Memory B cell (primary cell): ENCODE results near the gene TMEM229A.
"Not testable (repeated sequence)": the region's sequence is repeated elsewhere in the genome, so short reads cannot be mapped to it uniquely, and the experiment has no call there.

Experiments
- ATAC-seq: fragments of 150-1000 bp; cut with Tn5 transposase; 2 replicates; pipeline ENCODE4 v1.10.0; 2021; ENCODE audit warnings: low read depth, mild to moderate bottlenecking, moderate library complexity
- DNase-seq, 2 donors: peaks; one replicate each; pipeline ENCODE4 v3.0.0; 2022; ENCODE audit warnings: low spot score in 2 of 2
- H3K27ac Mint-ChIP-seq: one replicate; pipeline ENCODE4 v1.8.0; 2022; ENCODE audit warnings: mild to moderate bottlenecking, moderate library complexity, mixed read lengths
- H3K27me3 Mint-ChIP-seq: one replicate; pipeline ENCODE4 v1.8.0; 2022; ENCODE audit warnings: mixed read lengths
- H3K36me3 Mint-ChIP-seq: one replicate; pipeline ENCODE4 v1.8.0; 2022; ENCODE audit warnings: mild to moderate bottlenecking, mixed read lengths
- H3K4me1 Mint-ChIP-seq: one replicate; pipeline ENCODE4 v1.8.0; 2022; ENCODE audit warnings: mixed read lengths
- H3K4me3 Mint-ChIP-seq: one replicate; pipeline ENCODE4 v1.8.0; 2022; ENCODE audit warnings: mild to moderate bottlenecking, moderate library complexity, mixed read lengths
- H3K9me3 Mint-ChIP-seq: one replicate; pipeline ENCODE4 v1.8.0; 2022; ENCODE audit warnings: mixed read lengths

Gene TMEM229A

DNA sequence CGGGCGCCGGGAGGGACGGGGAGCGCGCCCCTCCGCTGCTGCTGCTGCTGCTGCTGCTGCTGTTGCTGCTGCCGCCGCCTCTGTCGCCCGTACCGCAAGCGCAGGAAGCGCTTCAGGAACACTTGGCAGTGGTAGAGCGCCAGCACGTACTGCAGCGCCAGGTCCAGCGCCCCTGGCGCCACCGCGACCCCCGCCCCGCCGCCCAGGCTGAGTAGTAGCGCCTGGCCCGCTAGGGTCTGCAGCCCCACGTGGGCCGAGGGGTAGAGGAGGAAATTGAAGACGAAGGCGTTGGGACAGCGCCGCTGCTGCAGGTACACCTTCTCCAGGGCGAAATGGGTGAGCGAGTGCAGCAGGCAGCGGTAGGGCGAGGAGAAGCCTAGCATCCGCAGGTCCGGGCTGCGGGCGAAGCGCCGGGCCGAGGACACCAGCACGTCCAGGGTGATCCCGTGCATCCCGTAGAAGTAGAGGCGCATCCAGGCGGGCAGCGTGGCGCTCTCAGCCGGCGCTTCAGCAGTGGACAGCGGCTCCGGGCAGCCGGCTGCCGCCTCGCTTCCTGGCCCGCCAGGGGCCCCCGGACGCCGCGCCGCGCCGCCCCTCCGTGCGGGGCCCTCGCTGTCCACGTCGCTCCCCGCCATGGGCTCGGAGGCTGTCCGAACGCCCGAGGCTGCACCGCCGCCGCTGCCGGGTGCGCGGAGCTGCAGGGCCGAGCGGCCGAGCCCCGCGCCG, at the start of gene TMEM229A:
TMEM229A (minus strand) TSS at position 699 of the 726 bp plus-strand sequence; CDS start at position 635, 64 bp downstream.
- Mint-ChIP-seq H3K36me3 (no peaks in the 10 kb centered on the region), H3K9me3 (peaks cover 3% of the 10 kb centered on the region), H3K27ac (no peak within 1 kb of the TSS), H3K4me3 (peak within 1 kb of the TSS; percentile 37), H3K4me1 (peaks cover 4% of the 10 kb centered on the region), H3K27me3 (peaks cover 21% of the 10 kb centered on the region)
- DNase-seq: no peak
- no peak for ATAC-seq

DNA sequence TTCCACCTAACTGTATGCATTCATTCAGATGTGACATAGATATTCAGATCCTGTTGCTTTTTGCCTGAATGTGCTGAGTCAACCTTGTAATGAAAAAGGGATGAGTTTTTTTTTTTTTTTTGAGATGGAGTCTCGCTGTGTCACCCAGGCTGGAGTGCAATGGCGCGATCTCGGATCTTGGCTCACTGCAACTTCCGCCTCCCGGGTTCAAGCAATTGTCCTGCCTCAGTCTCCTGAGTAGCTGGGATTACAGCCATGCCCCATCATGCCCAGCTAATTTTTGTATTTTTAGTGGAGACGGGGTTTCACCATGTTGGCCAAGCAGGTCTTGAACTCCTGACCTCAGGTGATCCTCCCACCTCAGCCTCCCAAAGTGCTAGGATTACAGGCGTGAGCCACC, 49.4 kb upstream of the TMEM229A start:
- not testable (repeated sequence) for H3K4me1 Mint-ChIP-seq, H3K27ac Mint-ChIP-seq, ATAC-seq, DNase-seq, H3K36me3 Mint-ChIP-seq, H3K9me3 Mint-ChIP-seq, H3K4me3 Mint-ChIP-seq, H3K27me3 Mint-ChIP-seq

DNA sequence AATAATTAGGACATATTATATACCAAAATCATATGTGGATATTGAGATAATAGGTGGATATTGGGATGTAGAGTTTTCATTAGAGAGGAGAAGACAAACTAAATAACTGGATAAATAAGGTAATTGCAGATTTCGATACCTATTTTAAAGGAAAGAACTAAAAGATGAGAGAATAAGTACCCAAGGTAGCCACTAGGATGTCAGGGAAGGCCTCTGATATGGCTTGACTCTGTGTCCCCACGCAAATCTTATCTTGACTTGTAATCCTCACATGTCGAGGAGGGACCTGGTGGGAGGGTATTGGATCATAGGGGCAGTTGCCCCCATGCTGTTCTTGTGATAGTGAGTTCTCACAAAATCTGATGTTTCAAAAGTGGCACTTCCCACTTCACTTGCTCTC, 44.7 kb upstream of the TMEM229A start:
- H3K27ac Mint-ChIP-seq: no peak overlapping the region
- ATAC-seq (no peak), DNase-seq (no peak)
- H3K9me3 Mint-ChIP-seq: no peaks in the 10 kb centered on the region
- no peak overlapping the region for H3K4me3 Mint-ChIP-seq
- H3K4me1 Mint-ChIP-seq: no peaks in the 10 kb centered on the region
- no peaks in the 10 kb centered on the region for H3K27me3 Mint-ChIP-seq
- no peaks in the 10 kb centered on the region for H3K36me3 Mint-ChIP-seq

DNA sequence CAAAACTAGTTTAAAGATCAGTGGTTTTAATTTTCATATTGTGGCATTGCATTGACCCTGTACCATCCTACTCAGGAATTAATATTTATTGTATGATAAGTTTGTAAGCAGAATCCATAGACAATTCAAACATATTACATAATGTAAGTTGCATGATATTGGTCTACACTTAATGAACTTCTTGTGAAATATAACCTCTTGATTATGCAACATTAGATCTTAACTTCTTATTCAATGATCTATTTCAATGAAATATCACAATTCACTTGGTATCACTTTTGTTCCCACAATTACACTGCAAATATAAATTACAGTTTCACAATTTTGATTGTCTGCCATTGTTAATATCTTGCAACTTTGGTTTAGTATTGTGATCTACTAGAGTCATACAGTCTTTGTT, 44.0 kb upstream of the TMEM229A start:
- Mint-ChIP-seq H3K27ac (no peak overlapping the region), H3K9me3 (no peaks in the 10 kb centered on the region), H3K4me3 (no peak overlapping the region), H3K27me3 (no peaks in the 10 kb centered on the region), H3K36me3 (no peaks in the 10 kb centered on the region), H3K4me1 (no peaks in the 10 kb centered on the region)
- DNase-seq (no peak), ATAC-seq (no peak)

GRCh38 chr7:124074007-124074406, 41.1 kb upstream of the TMEM229A start:
- DNase-seq: no peak
- Mint-ChIP-seq H3K36me3 (no peaks in the 10 kb centered on the region), H3K27me3 (no peaks in the 10 kb centered on the region), H3K4me1 (no peaks in the 10 kb centered on the region), H3K4me3 (no peak overlapping the region), H3K9me3 (no peaks in the 10 kb centered on the region), H3K27ac (no peak overlapping the region)
- no peak for ATAC-seq

DNA sequence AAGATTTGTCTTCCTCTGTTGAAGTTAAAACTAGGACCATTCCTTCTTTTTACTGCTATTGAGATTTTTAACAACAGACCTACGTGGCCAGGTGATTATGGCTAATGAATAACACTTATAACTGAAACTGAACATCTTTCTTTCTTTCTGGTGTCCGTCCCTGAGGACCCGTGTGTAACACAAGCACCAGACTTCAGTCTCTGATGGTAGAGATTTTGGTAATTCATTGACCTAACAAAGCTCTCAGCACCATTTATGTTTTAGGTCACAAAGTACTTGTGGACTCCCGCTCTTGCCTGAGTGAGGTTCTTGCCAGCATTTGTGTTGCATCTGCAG, 40.4 kb upstream of the TMEM229A start:
- Mint-ChIP-seq H3K9me3 (no peaks in the 10 kb centered on the region), H3K4me1 (no peaks in the 10 kb centered on the region), H3K4me3 (no peak overlapping the region), H3K27ac (no peak overlapping the region), H3K36me3 (no peaks in the 10 kb centered on the region), H3K27me3 (no peaks in the 10 kb centered on the region)
- no peak for ATAC-seq
- DNase-seq: no peak

DNA sequence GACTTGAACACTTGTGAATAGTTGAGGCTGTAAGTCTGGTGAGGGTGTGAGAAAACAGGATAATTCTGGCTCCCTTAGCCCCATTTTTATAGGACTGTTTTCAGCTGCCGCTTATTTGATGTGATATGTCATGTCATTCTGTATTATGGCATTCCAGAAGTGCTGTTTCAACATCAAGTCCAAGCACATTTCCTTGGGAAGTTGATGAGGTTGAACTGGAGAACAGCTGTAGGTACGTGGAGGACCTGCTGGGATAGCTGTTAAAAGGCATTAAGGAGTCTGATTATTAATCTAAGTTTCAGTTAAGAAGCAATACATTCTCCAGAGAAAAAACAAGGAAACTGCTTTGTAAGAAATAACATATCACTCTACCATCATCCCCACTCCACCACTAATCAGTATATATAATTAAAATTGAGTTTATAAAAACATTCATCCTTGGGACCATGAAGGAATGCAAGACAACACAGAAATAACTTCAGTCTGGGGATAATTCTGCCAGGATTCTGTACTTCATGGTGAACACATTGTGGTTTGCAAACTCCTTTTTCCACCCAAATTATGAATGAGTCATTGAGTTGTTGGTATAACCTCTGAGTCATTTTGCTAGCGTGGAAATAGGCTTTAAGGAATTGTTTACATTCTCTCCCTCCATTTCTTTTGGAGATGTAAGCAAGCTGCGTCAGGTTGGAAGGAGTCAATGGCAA, 39.9 kb upstream of the TMEM229A start:
- no peak overlapping the region for H3K27ac Mint-ChIP-seq
- H3K36me3 Mint-ChIP-seq: no peaks in the 10 kb centered on the region
- no peak overlapping the region for H3K4me3 Mint-ChIP-seq
- DNase-seq (no peak), ATAC-seq (no peak)
- no peaks in the 10 kb centered on the region for H3K4me1 Mint-ChIP-seq
- no peaks in the 10 kb centered on the region for H3K27me3 Mint-ChIP-seq
- H3K9me3 Mint-ChIP-seq: no peaks in the 10 kb centered on the region

GRCh38 chr7:124071843-124072242, 39.0 kb upstream of the TMEM229A start:
- ATAC-seq (no peak), DNase-seq (no peak)
- Mint-ChIP-seq H3K4me3 (no peak overlapping the region), H3K4me1 (no peaks in the 10 kb centered on the region), H3K27ac (no peak overlapping the region), H3K27me3 (no peaks in the 10 kb centered on the region), H3K9me3 (no peaks in the 10 kb centered on the region), H3K36me3 (no peaks in the 10 kb centered on the region)

GRCh38 chr7:124062171-124062570, 29.3 kb upstream of the TMEM229A start:
- Mint-ChIP-seq H3K36me3 (no peaks in the 10 kb centered on the region), H3K4me1 (no peaks in the 10 kb centered on the region), H3K4me3 (no peak overlapping the region), H3K27ac (no peak overlapping the region), H3K27me3 (no peaks in the 10 kb centered on the region), H3K9me3 (peaks cover 4% of the 10 kb centered on the region)
- ATAC-seq (no peak), DNase-seq (no peak)

- no peak overlapping the region for H3K4me3 Mint-ChIP-seq
- ATAC-seq: no peak
These were observed 27.7 kb upstream of the TMEM229A start for GRCh38 chr7:124060528-124060927.

GRCh38 chr7:124059375-124059774, 26.5 kb upstream of the TMEM229A start:
- H3K36me3 Mint-ChIP-seq: no peaks in the 10 kb centered on the region
- no peaks in the 10 kb centered on the region for H3K27me3 Mint-ChIP-seq
- ATAC-seq (no peak), DNase-seq (no peak)
- no peaks in the 10 kb centered on the region for H3K9me3 Mint-ChIP-seq
- H3K27ac Mint-ChIP-seq: no peak overlapping the region
- no peak overlapping the region for H3K4me3 Mint-ChIP-seq
- no peaks in the 10 kb centered on the region for H3K4me1 Mint-ChIP-seq

More at GRCh38 chr7:124060528-124060927, 27.7 kb upstream of the TMEM229A start:
- no peaks in the 10 kb centered on the region for H3K27me3 Mint-ChIP-seq
- H3K36me3 Mint-ChIP-seq: no peaks in the 10 kb centered on the region
- no peak for DNase-seq
- H3K27ac Mint-ChIP-seq: no peak overlapping the region
- peaks cover under 1% of the 10 kb centered on the region for H3K9me3 Mint-ChIP-seq
- H3K4me1 Mint-ChIP-seq: no peaks in the 10 kb centered on the region

DNA sequence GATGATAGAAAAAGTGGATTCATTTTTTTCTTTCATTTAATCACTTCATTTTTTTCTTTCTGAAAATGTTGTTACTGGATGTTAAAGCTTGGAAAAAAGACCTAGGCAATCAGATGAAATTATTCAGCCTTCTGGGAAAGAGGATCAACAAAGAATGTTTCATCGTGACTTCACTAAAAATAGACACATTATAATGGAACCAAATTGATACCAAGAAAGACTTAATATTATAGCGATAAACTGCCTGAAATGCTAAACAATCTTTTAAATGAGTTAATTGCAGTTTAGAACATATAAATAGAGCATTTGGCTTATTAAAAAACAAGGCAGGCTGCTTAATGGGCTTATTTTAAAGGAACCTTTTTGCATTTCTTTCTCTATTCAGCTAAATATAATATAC, 25.6 kb upstream of the TMEM229A start:
- H3K36me3 Mint-ChIP-seq: no peaks in the 10 kb centered on the region
- no peaks in the 10 kb centered on the region for H3K4me1 Mint-ChIP-seq
- no peak overlapping the region for H3K4me3 Mint-ChIP-seq
- DNase-seq (no peak), ATAC-seq (no peak)
- no peaks in the 10 kb centered on the region for H3K9me3 Mint-ChIP-seq
- H3K27ac Mint-ChIP-seq: no peak overlapping the region
- no peaks in the 10 kb centered on the region for H3K27me3 Mint-ChIP-seq

DNA sequence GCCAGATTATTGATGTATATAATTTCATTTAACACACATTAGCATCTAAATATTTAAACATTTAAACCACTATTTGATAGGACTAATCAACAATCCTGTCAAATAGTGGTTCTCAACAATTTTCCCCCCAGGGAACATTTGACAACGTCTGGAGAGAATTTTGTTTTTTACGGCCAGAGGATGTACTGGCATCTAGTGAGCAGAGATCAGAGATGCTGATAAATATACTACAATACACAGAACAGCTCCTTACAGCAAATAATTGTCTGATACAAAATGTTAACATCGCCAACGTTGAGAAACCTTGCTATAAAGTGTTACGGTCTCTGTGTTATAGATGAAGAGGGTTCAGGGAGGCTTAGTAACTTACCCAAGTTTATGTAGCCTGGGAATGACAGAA, 25.0 kb upstream of the TMEM229A start:
- Mint-ChIP-seq H3K4me1 (no peaks in the 10 kb centered on the region), H3K27me3 (no peaks in the 10 kb centered on the region), H3K36me3 (no peaks in the 10 kb centered on the region), H3K4me3 (no peak overlapping the region), H3K9me3 (no peaks in the 10 kb centered on the region), H3K27ac (no peak overlapping the region)
- ATAC-seq: no peak
- DNase-seq: no peak

DNA sequence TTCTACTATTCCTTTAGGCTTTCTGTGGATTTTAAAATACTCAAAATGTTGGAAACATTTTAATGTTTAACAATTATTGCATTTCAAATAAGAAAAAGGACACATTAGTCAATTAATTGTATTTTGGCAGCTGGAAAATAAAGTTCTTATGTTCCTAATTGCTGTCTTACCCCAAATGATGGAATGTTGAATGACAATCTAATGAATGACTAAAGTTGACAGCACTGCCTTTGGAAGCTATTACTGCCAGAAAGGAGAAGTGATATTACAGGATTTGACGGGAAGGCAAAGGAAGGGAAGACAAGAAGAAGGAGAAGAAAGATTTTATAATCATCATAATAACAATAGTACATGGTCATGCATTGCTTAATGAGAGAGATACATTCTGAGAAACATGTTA, 23.4 kb upstream of the TMEM229A start:
- Mint-ChIP-seq H3K36me3 (no peaks in the 10 kb centered on the region), H3K27ac (no peak overlapping the region), H3K27me3 (no peaks in the 10 kb centered on the region), H3K4me3 (no peak overlapping the region), H3K9me3 (no peaks in the 10 kb centered on the region), H3K4me1 (no peaks in the 10 kb centered on the region)
- DNase-seq (no peak), ATAC-seq (no peak)
